Osteocyte (in vitro differentiated cells): Measurements from ENCODE around the gene SLF1. TPM values are rescaled to one million over a fixed set of nuclear protein-coding genes. Genes with fewer than 3 reads are reported as not detected.

Source experiments
- DNase-seq: peaks from one replicate; pipeline ENCODE4 v3.0.0; 2021; ENCODE audit warnings: mixed read lengths; ENCODE audit not compliant: unreplicated experiment; ENCODE audit errors: extremely low spot score
- H3K27ac Mint-ChIP-seq: one replicate; pipeline ENCODE4 v1.8.0; 2021; ENCODE audit warnings: mild to moderate bottlenecking, mixed read lengths; ENCODE audit not compliant: unreplicated experiment
- H3K27me3 Mint-ChIP-seq: one replicate; pipeline ENCODE4 v1.8.0; 2021; ENCODE audit warnings: mixed read lengths; ENCODE audit not compliant: unreplicated experiment
- H3K36me3 Mint-ChIP-seq: one replicate; pipeline ENCODE4 v1.8.0; 2021; ENCODE audit warnings: mixed read lengths; ENCODE audit not compliant: unreplicated experiment
- H3K4me1 Mint-ChIP-seq: one replicate; pipeline ENCODE4 v1.8.0; 2021; ENCODE audit warnings: mixed read lengths; ENCODE audit not compliant: unreplicated experiment
- H3K4me3 Mint-ChIP-seq: one replicate; pipeline ENCODE4 v1.8.0; 2021; ENCODE audit warnings: mild to moderate bottlenecking, moderate library complexity, mixed read lengths; ENCODE audit not compliant: unreplicated experiment
- H3K9me3 Mint-ChIP-seq: one replicate; pipeline ENCODE4 v1.8.0; 2021; ENCODE audit warnings: mixed read lengths; ENCODE audit not compliant: unreplicated experiment
- total RNA-seq: library from RNA; stranded (reverse); gene quantifications from 2 replicates; pipeline ENCODE4 v1.2.1, GENCODE V29; 2021
- TF ChIP-seq, protein P1 (sequence below): fragments of 200-600 bp; sonication (generic); IDR thresholded peaks from 2 replicates; pipeline ENCODE4 v1.5.0; 2021; ENCODE audit warnings: antibody characterized with exemption, mild to moderate bottlenecking, moderate library complexity

Gene SLF1
- total RNA-seq, 1 donor from 2014 or later = 4.6 TPM

GRCh38 chr5:94620256-94620655 lies 1.8 kb downstream of the SLF1 start:
- TF ChIP-seq, protein P1, sequence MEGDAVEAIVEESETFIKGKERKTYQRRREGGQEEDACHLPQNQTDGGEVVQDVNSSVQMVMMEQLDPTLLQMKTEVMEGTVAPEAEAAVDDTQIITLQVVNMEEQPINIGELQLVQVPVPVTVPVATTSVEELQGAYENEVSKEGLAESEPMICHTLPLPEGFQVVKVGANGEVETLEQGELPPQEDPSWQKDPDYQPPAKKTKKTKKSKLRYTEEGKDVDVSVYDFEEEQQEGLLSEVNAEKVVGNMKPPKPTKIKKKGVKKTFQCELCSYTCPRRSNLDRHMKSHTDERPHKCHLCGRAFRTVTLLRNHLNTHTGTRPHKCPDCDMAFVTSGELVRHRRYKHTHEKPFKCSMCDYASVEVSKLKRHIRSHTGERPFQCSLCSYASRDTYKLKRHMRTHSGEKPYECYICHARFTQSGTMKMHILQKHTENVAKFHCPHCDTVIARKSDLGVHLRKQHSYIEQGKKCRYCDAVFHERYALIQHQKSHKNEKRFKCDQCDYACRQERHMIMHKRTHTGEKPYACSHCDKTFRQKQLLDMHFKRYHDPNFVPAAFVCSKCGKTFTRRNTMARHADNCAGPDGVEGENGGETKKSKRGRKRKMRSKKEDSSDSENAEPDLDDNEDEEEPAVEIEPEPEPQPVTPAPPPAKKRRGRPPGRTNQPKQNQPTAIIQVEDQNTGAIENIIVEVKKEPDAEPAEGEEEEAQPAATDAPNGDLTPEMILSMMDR = no peak
- Mint-ChIP-seq H3K9me3 (no peaks in the 10 kb centered on the region), H3K36me3 (no peaks in the 10 kb centered on the region), H3K27ac (no peak overlapping the region), H3K4me3 (no peak overlapping the region), H3K4me1 (peaks cover 36% of the 10 kb centered on the region), H3K27me3 (no peaks in the 10 kb centered on the region)
- DNase-seq = no peak

- TF ChIP-seq, protein P1 = no peak
- peaks cover 33% of the 10 kb centered on the region for H3K4me1 Mint-ChIP-seq
- DNase-seq = no peak
- no peaks in the 10 kb centered on the region for H3K9me3 Mint-ChIP-seq
- no peak overlapping the region for H3K4me3 Mint-ChIP-seq
- H3K27me3 Mint-ChIP-seq = no peaks in the 10 kb centered on the region
- H3K36me3 Mint-ChIP-seq = no peaks in the 10 kb centered on the region
- H3K27ac Mint-ChIP-seq = no peak overlapping the region
These were observed 3.3 kb downstream of the SLF1 start for GRCh38 chr5:94621763-94622162.

DNA sequence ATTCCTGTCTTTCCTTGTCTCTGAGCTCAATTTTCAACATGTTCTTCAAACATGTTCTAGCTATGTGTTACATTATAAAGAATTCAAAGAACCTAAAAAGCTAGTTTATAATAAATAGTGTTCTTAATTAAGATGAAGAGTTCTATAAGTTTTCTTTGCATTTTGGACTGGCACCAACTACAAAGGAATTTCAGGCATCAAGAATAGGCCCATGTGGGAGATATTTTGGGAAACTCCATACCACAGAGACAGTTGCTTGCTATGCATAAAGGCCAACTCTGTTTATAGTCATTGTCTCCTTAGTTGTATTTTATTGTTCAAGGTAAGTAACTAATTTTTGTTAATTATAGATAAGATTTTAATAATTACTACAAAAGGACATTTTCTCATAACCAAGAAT lies 4.5 kb downstream of the SLF1 start:
- no peak overlapping the region for H3K4me3 Mint-ChIP-seq
- no peaks in the 10 kb centered on the region for H3K36me3 Mint-ChIP-seq
- H3K4me1 Mint-ChIP-seq = peaks cover 25% of the 10 kb centered on the region
- H3K9me3 Mint-ChIP-seq = no peaks in the 10 kb centered on the region
- no peak for DNase-seq
- TF ChIP-seq, protein P1 = no peak
- no peak overlapping the region for H3K27ac Mint-ChIP-seq
- no peaks in the 10 kb centered on the region for H3K27me3 Mint-ChIP-seq

- no peaks in the 10 kb centered on the region for H3K36me3 Mint-ChIP-seq
- H3K4me3 Mint-ChIP-seq = no peak overlapping the region
These were observed 5.4 kb downstream of the SLF1 start for GRCh38 chr5:94623877-94624276.

DNA sequence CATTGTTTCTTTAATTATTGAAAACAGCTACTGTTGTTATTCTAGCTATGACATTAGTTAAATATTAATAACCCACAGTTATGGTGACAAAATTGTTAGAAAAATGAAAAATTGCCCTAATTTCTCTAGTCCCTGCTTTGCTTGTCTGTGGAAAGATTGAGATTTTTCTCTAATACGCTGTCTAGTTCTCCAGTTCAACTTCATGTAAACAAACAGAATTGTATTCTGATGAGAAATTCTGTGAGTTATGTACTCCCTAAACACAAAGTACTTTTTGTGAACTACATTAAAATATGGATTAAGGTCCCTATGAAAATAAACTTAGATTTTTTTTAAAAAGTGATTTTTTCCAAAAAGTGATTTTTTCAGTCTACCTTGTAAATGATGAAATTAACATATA lies 8.7 kb downstream of the SLF1 start:
- Mint-ChIP-seq H3K27me3 (no peaks in the 10 kb centered on the region), H3K9me3 (no peaks in the 10 kb centered on the region), H3K4me3 (no peak overlapping the region), H3K4me1 (peaks cover 7% of the 10 kb centered on the region), H3K36me3 (peaks cover 8% of the 10 kb centered on the region), H3K27ac (no peak overlapping the region)
- TF ChIP-seq, protein P1 = no peak
- no peak for DNase-seq

More at GRCh38 chr5:94623877-94624276, 5.4 kb downstream of the SLF1 start:
- H3K9me3 Mint-ChIP-seq = no peaks in the 10 kb centered on the region
- TF ChIP-seq, protein P1 = no peak
- no peaks in the 10 kb centered on the region for H3K27me3 Mint-ChIP-seq
- no peak for DNase-seq
- no peak overlapping the region for H3K27ac Mint-ChIP-seq
- H3K4me1 Mint-ChIP-seq = peaks cover 25% of the 10 kb centered on the region
